BE2C (cell line): ENCODE data around the gene HOXC9.

Experiments used
- DNase-seq: peaks from one replicate; pipeline ENCODE4 v3.0.0-alpha.2; 2020
- H3K27me3 ChIP-seq: fragments of 250-450 bp; sonication (Bioruptor Pico); 2 replicates; pipeline ENCODE4 v1.5.1; 2020; ENCODE audit warnings: mild to moderate bottlenecking
- H3K36me3 ChIP-seq: fragments of 250-450 bp; sonication (Bioruptor Pico); 2 replicates; pipeline ENCODE4 v1.5.1; 2020; ENCODE audit warnings: mild to moderate bottlenecking
- H3K4me1 ChIP-seq: fragments of 250-450 bp; sonication (Bioruptor Pico); 2 replicates; pipeline ENCODE4 v1.5.1; 2020
- H3K4me3 ChIP-seq: 2 replicates; pipeline ENCODE4 v1.5.1; 2011; ENCODE audit warnings: low read depth, low read length
- H3K9me3 ChIP-seq: fragments of 250-450 bp; sonication (Bioruptor Pico); 2 replicates; pipeline ENCODE4 v1.5.1; 2020
- TF ChIP-seq, protein P1 (sequence below): IDR thresholded peaks from 2 replicates; pipeline ENCODE4 v1.5.1; 2012; ENCODE audit warnings: mild to moderate bottlenecking, low read depth, low read length

The HOXC9 gene

DNA sequence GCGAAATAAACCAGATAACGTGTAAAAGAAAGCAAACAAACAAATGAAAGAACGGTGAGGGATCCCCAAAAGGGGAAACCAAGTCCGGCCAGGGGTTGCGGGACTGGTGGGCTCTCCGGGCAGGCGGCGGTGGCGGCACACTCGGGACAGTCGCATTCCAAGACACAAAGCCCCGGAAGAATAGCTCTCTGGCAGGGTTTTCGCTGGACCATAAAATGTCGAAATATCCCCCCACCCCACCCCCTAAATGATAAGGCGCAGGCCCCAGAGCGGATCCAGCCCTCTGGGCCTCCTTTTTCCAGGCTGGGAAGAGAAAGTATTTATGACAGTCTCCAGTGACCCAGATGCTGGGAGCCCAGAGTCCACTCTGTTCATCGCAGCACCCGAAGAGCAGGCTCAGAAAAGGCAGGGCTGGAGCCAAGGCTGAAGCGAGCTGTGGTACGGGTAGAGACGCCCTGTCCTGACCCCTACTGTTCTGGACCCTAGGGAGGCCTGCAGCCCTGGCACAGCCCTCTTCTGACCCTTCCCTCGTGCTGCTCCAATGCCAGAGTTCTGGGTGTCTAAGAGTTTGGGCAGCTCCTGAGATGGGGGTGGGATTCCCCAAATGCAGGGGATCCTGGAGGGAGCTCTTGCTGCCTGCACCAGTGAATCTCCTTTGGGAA is 6.7 kb downstream of the HOXC9 start:
- peak overlapping the region; percentile 36; the same call in 1 of the 2 replicates for H3K4me3 ChIP-seq
- no peak for DNase-seq
- H3K4me1 ChIP-seq, result peaks cover 20% of the 10 kb centered on the region
- H3K36me3 ChIP-seq, result no peaks in the 10 kb centered on the region
- no peaks in the 10 kb centered on the region for H3K9me3 ChIP-seq
- no peaks in the 10 kb centered on the region for H3K27me3 ChIP-seq
- TF ChIP-seq, protein P1, sequence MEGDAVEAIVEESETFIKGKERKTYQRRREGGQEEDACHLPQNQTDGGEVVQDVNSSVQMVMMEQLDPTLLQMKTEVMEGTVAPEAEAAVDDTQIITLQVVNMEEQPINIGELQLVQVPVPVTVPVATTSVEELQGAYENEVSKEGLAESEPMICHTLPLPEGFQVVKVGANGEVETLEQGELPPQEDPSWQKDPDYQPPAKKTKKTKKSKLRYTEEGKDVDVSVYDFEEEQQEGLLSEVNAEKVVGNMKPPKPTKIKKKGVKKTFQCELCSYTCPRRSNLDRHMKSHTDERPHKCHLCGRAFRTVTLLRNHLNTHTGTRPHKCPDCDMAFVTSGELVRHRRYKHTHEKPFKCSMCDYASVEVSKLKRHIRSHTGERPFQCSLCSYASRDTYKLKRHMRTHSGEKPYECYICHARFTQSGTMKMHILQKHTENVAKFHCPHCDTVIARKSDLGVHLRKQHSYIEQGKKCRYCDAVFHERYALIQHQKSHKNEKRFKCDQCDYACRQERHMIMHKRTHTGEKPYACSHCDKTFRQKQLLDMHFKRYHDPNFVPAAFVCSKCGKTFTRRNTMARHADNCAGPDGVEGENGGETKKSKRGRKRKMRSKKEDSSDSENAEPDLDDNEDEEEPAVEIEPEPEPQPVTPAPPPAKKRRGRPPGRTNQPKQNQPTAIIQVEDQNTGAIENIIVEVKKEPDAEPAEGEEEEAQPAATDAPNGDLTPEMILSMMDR, result no peak

- peak overlapping the region; percentile 96; the same call in 1 of the 2 replicates for H3K4me3 ChIP-seq
- no peaks in the 10 kb centered on the region for H3K9me3 ChIP-seq
- H3K36me3 ChIP-seq, result no peaks in the 10 kb centered on the region
- H3K27me3 ChIP-seq, result no peaks in the 10 kb centered on the region
- DNase-seq, result no peak
- TF ChIP-seq, protein P1, result no peak
- H3K4me1 ChIP-seq, result peaks cover 21% of the 10 kb centered on the region
Observed at GRCh38 chr12:54007538-54008259, 7.7 kb downstream of the HOXC9 start.

- TF ChIP-seq, protein P1, result no peak
- peaks cover 25% of the 10 kb centered on the region for H3K4me1 ChIP-seq
- no peaks in the 10 kb centered on the region for H3K9me3 ChIP-seq
- peak overlapping the region; percentile 96 for H3K4me3 ChIP-seq
- DNase-seq, result no peak
- H3K27me3 ChIP-seq, result no peaks in the 10 kb centered on the region
- H3K36me3 ChIP-seq, result no peaks in the 10 kb centered on the region
Observed at GRCh38 chr12:54008260-54008552, 8.2 kb downstream of the HOXC9 start.

DNA sequence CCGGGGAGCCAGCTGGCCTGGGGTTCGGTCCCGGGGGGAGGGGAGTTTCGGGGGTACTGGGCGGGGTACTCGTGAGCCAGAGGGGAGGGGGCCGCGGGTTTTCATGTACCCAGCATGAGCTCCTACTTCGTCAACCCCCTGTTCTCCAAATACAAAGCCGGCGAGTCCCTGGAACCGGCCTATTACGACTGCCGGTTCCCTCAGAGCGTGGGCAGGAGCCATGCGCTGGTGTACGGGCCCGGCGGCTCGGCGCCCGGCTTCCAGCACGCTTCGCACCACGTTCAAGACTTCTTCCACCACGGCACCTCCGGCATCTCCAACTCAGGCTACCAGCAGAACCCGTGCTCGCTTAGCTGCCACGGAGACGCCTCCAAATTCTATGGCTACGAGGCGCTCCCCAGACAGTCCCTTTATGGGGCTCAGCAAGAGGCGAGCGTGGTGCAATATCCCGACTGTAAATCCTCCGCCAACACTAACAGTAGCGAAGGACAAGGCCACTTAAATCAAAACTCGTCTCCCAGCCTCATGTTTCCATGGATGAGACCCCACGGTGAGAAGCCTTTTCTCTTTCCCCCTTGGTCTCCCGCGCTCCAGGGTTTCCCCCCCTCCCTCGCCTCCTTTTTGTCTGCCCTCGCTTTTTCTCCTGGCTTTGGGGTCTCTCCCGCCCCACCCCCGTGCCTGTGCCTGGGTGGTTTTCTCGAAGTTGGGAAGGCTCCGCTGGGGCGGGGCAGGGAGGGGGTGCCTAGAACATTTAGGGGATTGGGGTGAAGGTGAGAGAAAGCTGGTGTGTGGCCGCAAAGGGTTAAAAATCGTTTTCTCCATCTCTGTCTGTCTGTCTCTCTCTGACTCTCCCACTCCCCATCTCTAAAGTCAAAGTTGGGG is 9.5 kb downstream of the HOXC9 start:
- Histone ChIP-seq H3K4me1 (peaks cover 18% of the 10 kb centered on the region), H3K9me3 (no peaks in the 10 kb centered on the region), H3K27me3 (no peaks in the 10 kb centered on the region), H3K36me3 (no peaks in the 10 kb centered on the region), H3K4me3 (peak overlapping the region; percentile 96)
- TF ChIP-seq, protein P1, result no peak
- no peak for DNase-seq

GRCh38 chr12:54010053-54010971 is 10.4 kb downstream of the HOXC9 start:
- Histone ChIP-seq H3K4me3 (peak overlapping the region; percentile 96), H3K27me3 (no peaks in the 10 kb centered on the region), H3K9me3 (no peaks in the 10 kb centered on the region), H3K36me3 (no peaks in the 10 kb centered on the region), H3K4me1 (peaks cover 16% of the 10 kb centered on the region)
- no peak for DNase-seq
- TF ChIP-seq, protein P1, result no peak
